Lower leg skin (tissue), 4 donors: Measurements from ENCODE around the gene ZKSCAN5. TPM values are rescaled to one million over a fixed set of nuclear protein-coding genes. Genes with fewer than 3 reads are reported as not detected.

ENCODE experiments used
- DNase-seq, 2 donors: peaks; one replicate each; pipeline ENCODE4 v3.0.0-alpha.2; 2019; ENCODE audit warnings: low spot score in 2 of 2
- H3K4me3 ChIP-seq: fragments of 200-600 bp; sonication (generic); 2 replicates; pipeline ENCODE4 v1.5.1; 2017; ENCODE audit warnings: mild to moderate bottlenecking, low read depth; ENCODE audit not compliant: poor library complexity, severe bottlenecking
- POLR2A ChIP-seq, 2 donors: fragments of 450-650 bp; IDR thresholded peaks; one replicate each; pipeline ENCODE4 v1.6.1; 2016 to 2017; ENCODE audit warnings: antibody characterized with exemption in 2 of 2, mild to moderate bottlenecking in 1 of 2, moderate library complexity in 1 of 2
- WGBS, 2 donors: methylation state at CpG; one replicate each; pipeline ENCODE4 v1.1.5; 2018; 5-methylcytosine and 5-hydroxymethylcytosine counted together
- intact Hi-C: fragments of 100-400 bp; cut with DNase I; formaldehyde crosslinking; loops from one replicate; pipeline ENCODE4 v1.15.0; 2023; ENCODE audit warnings: low total_unique reads
- total RNA-seq, 4 donors: library from RNA; depleted of rRNA; stranded (reverse); fragments of >200 nt; gene quantifications; one replicate each; pipeline ENCODE4 v1.1.0, GENCODE V29; 2016
- TF ChIP-seq, protein P1 (sequence below), 3 donors: fragments of 450-650 bp; IDR thresholded peaks; one replicate each; pipeline ENCODE4 v1.5.1; 2016; ENCODE audit warnings: antibody characterized with exemption in 3 of 3, mild to moderate bottlenecking in 3 of 3, moderate library complexity in 2 of 3

The ZKSCAN5 gene
- total RNA-seq, 4 donors from 2014 or later = 3.9 to 6.7 (median 5.7) TPM

DNA sequence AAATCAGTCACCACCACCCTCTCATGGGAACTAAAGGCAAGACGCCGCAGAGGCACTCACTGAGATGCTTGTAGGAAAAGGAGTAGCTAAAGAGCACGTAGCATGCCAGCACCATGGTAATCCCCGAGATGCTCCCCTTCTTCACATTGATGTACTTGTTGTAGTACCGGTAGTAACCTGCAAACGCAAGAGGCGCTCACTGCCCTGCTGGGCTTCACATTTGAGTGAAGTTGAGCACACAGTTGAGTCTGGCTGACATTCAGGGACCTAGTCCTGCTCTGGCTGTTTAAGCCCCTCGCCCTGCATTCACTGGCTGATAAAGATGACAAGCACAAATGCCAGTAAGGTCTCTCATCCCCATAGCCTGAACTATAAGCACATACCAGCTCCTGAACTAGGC is 45.4 kb upstream of the ZKSCAN5 start:
- no peak overlapping the region for H3K4me3 ChIP-seq
- intact Hi-C loops = no loop called here
- DNase-seq = no peak
- 84 to 88% methylated on average over 8 of the region's 8 CpGs for WGBS, 2 donors
- TF ChIP-seq, protein P1, sequence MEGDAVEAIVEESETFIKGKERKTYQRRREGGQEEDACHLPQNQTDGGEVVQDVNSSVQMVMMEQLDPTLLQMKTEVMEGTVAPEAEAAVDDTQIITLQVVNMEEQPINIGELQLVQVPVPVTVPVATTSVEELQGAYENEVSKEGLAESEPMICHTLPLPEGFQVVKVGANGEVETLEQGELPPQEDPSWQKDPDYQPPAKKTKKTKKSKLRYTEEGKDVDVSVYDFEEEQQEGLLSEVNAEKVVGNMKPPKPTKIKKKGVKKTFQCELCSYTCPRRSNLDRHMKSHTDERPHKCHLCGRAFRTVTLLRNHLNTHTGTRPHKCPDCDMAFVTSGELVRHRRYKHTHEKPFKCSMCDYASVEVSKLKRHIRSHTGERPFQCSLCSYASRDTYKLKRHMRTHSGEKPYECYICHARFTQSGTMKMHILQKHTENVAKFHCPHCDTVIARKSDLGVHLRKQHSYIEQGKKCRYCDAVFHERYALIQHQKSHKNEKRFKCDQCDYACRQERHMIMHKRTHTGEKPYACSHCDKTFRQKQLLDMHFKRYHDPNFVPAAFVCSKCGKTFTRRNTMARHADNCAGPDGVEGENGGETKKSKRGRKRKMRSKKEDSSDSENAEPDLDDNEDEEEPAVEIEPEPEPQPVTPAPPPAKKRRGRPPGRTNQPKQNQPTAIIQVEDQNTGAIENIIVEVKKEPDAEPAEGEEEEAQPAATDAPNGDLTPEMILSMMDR (IDR thresholded peaks at IDR 0.05) = no peak
- no peak for TF ChIP-seq POLR2A (IDR thresholded peaks at IDR 0.05)

DNA sequence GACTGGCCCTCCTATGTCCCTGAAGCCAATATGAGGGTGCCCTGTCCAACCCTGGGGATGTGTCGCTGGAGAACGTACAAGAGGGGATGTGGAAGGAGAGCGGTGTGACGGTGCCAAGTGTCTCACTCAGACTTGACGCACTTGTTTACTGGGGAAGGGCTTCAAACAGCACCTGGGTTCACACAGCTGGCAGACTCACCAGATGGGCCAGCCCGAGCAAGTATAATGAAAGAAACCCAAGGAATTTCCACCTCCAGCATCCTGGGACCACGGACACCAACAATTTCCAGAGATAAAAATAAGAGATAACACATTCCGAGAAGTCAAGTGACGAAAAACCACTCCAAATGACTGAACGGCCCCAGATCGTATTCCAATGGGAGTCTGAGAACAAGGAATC is 43.8 kb upstream of the ZKSCAN5 start:
- no peak overlapping the region for H3K4me3 ChIP-seq
- intact Hi-C loops = no loop called here
- 63% methylated on average over 11 of the region's 11 CpGs for WGBS, 2 donors
- TF ChIP-seq, protein P1 (IDR thresholded peaks at IDR 0.05) = no peak
- no peak for TF ChIP-seq POLR2A (IDR thresholded peaks at IDR 0.05)
- DNase-seq = no peak

DNA sequence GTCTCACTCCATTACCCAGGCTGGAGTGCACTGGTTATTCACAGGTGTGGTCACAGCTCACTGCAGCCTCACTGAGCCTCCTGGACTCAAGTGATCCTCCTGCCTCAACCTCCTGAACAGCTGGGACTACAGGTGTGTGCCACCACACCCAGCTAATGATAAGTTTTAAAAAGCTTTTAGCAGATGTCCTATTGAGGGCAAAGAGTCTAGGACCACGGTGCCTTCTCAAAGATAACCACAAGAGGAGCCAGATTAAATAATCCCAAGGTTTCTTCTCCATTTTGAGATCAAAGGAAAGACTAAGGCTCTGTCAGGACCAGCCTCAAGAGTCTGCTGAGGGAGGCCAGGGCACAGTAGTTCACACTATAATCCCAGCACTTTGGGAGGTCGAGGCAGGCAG is 43.2 kb upstream of the ZKSCAN5 start:
- TF ChIP-seq, protein P1 (IDR thresholded peaks at IDR 0.05) = no peak
- TF ChIP-seq POLR2A (IDR thresholded peaks at IDR 0.05) = no peak
- DNase-seq = no peak
- intact Hi-C loops = no loop called here
- WGBS, 2 donors = 68 to 82% methylated on average over 2 of the region's 2 CpGs
- H3K4me3 ChIP-seq = no peak overlapping the region

DNA sequence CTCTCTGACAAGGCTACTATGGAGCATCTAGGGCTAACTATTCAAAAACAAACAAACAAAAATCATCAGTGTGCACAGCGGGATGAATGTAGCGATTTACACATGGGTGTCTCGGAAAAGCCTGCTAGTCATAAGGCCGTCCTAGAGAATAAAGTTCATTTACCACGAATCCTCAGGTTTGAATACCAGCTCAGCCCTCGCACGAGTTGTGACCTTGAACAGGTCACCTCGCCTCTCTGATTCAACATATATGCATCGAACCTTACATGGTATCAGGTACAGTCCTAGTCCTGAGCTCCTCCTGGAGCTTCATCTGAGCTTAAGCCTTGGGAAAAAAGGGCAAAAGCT is 39.1 kb upstream of the ZKSCAN5 start:
- peak overlapping the region; percentile 86 for H3K4me3 ChIP-seq
- no peak for TF ChIP-seq POLR2A (IDR thresholded peaks at IDR 0.05)
- TF ChIP-seq, protein P1 (IDR thresholded peaks at IDR 0.05) = no peak
- intact Hi-C loops = no loop called here
- no peak for DNase-seq
- WGBS, 2 donors = 5 to 6% methylated on average over 9 of the region's 9 CpGs

DNA sequence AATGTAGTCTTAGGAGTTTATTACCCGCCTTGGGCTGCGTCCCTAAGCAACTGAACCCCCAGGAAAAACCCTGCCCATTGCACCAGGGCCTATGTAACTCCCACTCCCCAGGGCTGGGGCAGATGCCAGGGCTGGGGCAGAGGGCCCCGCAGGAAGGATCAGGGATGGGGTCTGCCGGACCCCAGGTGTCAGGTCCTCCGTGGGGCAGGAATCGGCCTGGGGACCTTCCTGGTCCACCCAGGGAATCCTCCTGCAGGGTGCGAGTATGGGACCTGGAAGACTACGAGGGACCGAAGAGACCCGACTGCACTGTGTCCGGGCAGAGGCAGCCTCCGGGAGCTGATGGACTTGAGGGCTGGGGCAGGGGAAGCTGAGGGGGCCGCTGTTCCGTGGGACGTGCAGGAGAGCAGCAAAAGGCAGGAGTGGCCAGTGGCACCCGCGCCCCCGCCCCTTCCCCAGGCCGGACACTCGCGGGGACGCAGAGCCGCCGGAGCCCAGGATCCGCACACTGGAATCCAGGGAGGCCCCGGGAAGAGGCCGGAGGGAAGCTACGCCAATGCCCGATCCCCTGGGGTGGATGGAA is 36.0 kb upstream of the ZKSCAN5 start:
- DNase-seq = no peak
- no peak overlapping the region for H3K4me3 ChIP-seq
- intact Hi-C loops = no loop called here
- WGBS, 2 donors = 85 to 86% methylated on average over 29 of the region's 29 CpGs
- TF ChIP-seq POLR2A (IDR thresholded peaks at IDR 0.05) = no peak
- TF ChIP-seq, protein P1 (IDR thresholded peaks at IDR 0.05) = no peak

DNA sequence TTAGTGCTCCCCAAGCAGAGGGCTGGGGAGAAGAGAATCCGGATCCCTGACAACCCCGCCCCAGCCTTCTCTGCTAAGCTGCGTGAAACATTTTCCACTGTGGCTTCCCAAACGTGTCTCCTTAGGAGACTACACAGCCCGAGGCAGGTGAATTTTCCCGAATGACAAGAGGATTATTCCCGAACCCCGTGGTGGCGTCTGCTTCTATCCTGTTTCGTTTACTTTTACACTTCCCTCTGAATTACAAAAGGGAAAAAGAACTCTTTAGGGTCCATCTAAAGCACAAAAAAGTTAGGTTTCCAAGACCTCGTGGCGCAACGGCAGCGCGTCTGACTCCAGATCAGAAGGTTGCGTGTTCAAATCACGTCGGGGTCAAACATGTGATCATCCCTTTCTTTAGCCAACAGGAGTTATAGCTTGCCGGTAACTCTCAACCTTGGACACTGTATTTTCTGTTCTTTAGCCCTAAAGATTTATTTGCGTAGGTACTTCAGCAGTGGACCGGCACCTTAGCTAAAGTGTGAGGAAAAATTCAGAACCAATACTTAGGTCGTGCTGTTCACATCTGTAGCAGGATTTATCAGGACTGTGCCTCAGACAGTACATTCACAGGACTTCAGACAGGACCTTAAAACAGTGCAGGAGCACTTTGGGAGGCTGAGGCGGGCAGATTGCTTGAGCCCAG is 34.9 kb upstream of the ZKSCAN5 start:
- intact Hi-C loops = no loop called here
- no peak for DNase-seq
- 41 to 45% methylated on average over 23 of the region's 23 CpGs for WGBS, 2 donors
- no peak overlapping the region for H3K4me3 ChIP-seq
- TF ChIP-seq, protein P1 (IDR thresholded peaks at IDR 0.05) = no peak
- TF ChIP-seq POLR2A (IDR thresholded peaks at IDR 0.05) = no peak
